PC-9 (cell line): ENCODE measurements around the gene AGO4. TPM values are rescaled to one million over a fixed set of nuclear protein-coding genes. Genes with fewer than 3 reads are reported as not detected.

Experiments used
- BruUV-seq: library from RNA; stranded (reverse); fragments of 400-500 nt; replicated peaks from 2 replicates; lab custom pipeline; 2021; lab: Mats Ljungman, UMichigan
- CTCF ChIA-PET: fragments of 300-600 bp; sonication (Branson Sonifier 250); formaldehyde crosslinking; loops from one replicate; lab custom pipeline; 2022; ENCODE audit warnings: antibody characterized with exemption; lab: Charles Lee
- POLR2A ChIA-PET: fragments of 300-600 bp; sonication (Branson Sonifier 250); formaldehyde crosslinking; loops from one replicate; lab custom pipeline; 2022; ENCODE audit warnings: antibody characterized with exemption; ENCODE audit not compliant: unreplicated experiment; lab: Charles Lee
- DNase-seq, 2 experiments: peaks; one replicate each; pipeline versions ENCODE4 v3.0.0 to v3.0.0-alpha.2; 2015 to 2022; ENCODE audit warnings: mixed read lengths in 1 of 2
- H2AFZ ChIP-seq: fragments of 200-600 bp; sonication (generic); 2 replicates; pipeline ENCODE4 v1.8.1; 2017; ENCODE audit warnings: antibody characterized with exemption
- H3F3A ChIP-seq: fragments of 200-600 bp; sonication (generic); 2 replicates; pipeline ENCODE4 v1.8.1; 2017; ENCODE audit warnings: antibody characterized with exemption, mild to moderate bottlenecking, low read depth; ENCODE audit not compliant: insufficient read depth
- H3K27ac ChIP-seq: fragments of 200-600 bp; sonication (generic); 2 replicates; pipeline ENCODE4 v1.6.1; 2016; ENCODE audit warnings: mixed run types
- H3K27me3 ChIP-seq: fragments of 200-600 bp; sonication (generic); 2 replicates; pipeline ENCODE4 v1.6.1; 2016; ENCODE audit warnings: low read depth, mixed run types; ENCODE audit not compliant: insufficient read depth
- H3K36me3 ChIP-seq: fragments of 200-600 bp; sonication (generic); 2 replicates; pipeline ENCODE4 v1.6.1; 2016; ENCODE audit warnings: low read depth, mixed run types
- H3K4me1 ChIP-seq: fragments of 200-600 bp; sonication (generic); replicated peaks from 2 replicates; pipeline ENCODE4 v1.6.1; 2016; ENCODE audit warnings: mixed run types; ENCODE audit not compliant: insufficient read depth
- H3K4me2 ChIP-seq: fragments of 200-600 bp; sonication (generic); 2 replicates; pipeline ENCODE4 v1.6.1; 2017; ENCODE audit warnings: mixed run types
- H3K4me3 ChIP-seq: fragments of 200-600 bp; sonication (generic); 2 replicates; pipeline ENCODE4 v1.6.1; 2016; ENCODE audit warnings: mixed run types
- H3K79me2 ChIP-seq: fragments of 200-600 bp; sonication (generic); 2 replicates; pipeline ENCODE4 v1.6.1; 2017; ENCODE audit warnings: low read depth, mixed run types
- H3K9me2 ChIP-seq: fragments of 200-600 bp; sonication (generic); 2 replicates; pipeline ENCODE4 v1.8.1; 2017; ENCODE audit warnings: mild to moderate bottlenecking; ENCODE audit not compliant: insufficient read depth
- H3K9me3 ChIP-seq: fragments of 200-600 bp; sonication (generic); 2 replicates; pipeline ENCODE4 v1.8.1; 2016; ENCODE audit warnings: low read depth; ENCODE audit not compliant: insufficient read depth
- H4K20me1 ChIP-seq: fragments of 200-600 bp; sonication (generic); 2 replicates; pipeline ENCODE4 v1.8.1; 2017; ENCODE audit not compliant: insufficient read depth
- CTCF ChIP-seq: fragments of 200-600 bp; sonication (generic); conservative IDR thresholded peaks from 2 replicates; pipeline ENCODE4 v1.6.1; 2017; ENCODE audit warnings: mixed run types, antibody characterized with exemption, mild to moderate bottlenecking, moderate library complexity
- EZH2 ChIP-seq: fragments of 200-600 bp; sonication (generic); IDR thresholded peaks from 2 replicates; pipeline ENCODE4 v1.8.0; 2017; ENCODE audit warnings: antibody characterized with exemption, low read depth
- intact Hi-C: fragments of 100-400 bp; cut with micrococcal nuclease; formaldehyde crosslinking; loops from one replicate; pipeline ENCODE4 v1.10.0; 2022; ENCODE audit not compliant: unreplicated experiment
- total RNA-seq: library from RNA; stranded (reverse); gene quantifications from 2 replicates; pipeline ENCODE4 v1.2.3, GENCODE V29; 2021

The AGO4 gene
- total RNA-seq, 1 experiment from 2014 or later = 12.4 TPM

GRCh38 chr1:35838693-35839245 lies 31.0 kb downstream of the AGO4 start:
- no peaks in the 10 kb centered on the region for H3K9me2 ChIP-seq
- H4K20me1 ChIP-seq = no peaks in the 10 kb centered on the region
- TF ChIP-seq CTCF (no peak), EZH2 (no peak)
- no peaks in the 10 kb centered on the region for H3K4me1 ChIP-seq
- intact Hi-C loops = no loop called here
- no peaks in the 10 kb centered on the region for H3F3A ChIP-seq
- H3K79me2 ChIP-seq = no peaks in the 10 kb centered on the region
- H3K36me3 ChIP-seq = no peaks in the 10 kb centered on the region
- H2AFZ ChIP-seq = no peak overlapping the region
- H3K27ac ChIP-seq = no peak overlapping the region
- no peak overlapping the region for H3K4me2 ChIP-seq
- no peaks in the 10 kb centered on the region for H3K9me3 ChIP-seq
- no peaks in the 10 kb centered on the region for H3K27me3 ChIP-seq
- BruUV-seq = no TSS peak
- H3K4me3 ChIP-seq = no peak overlapping the region
- ChIA-PET CTCF (no interaction called here), POLR2A (no interaction called here)
- no peak for DNase-seq

GRCh38 chr1:35844826-35845225 lies 37.0 kb downstream of the AGO4 start:
- H3K4me1 ChIP-seq = no peaks in the 10 kb centered on the region
- TF ChIP-seq EZH2 = no peak
- no peak for TF ChIP-seq CTCF

GRCh38 chr1:35845766-35846165 lies 38.0 kb downstream of the AGO4 start:
- H4K20me1 ChIP-seq = no peaks in the 10 kb centered on the region
- intact Hi-C loops = no loop called here
- no peaks in the 10 kb centered on the region for H3K9me2 ChIP-seq
- no peak for TF ChIP-seq CTCF
- TF ChIP-seq EZH2 = no peak
- H3K27me3 ChIP-seq = no peaks in the 10 kb centered on the region
- no peaks in the 10 kb centered on the region for H3F3A ChIP-seq
- H3K4me2 ChIP-seq = no peak overlapping the region
- no TSS peak for BruUV-seq
- H3K9me3 ChIP-seq = no peaks in the 10 kb centered on the region
- no peaks in the 10 kb centered on the region for H3K36me3 ChIP-seq
- no peaks in the 10 kb centered on the region for H3K79me2 ChIP-seq
- no peak overlapping the region for H3K4me3 ChIP-seq
- POLR2A ChIA-PET = no interaction called here
- H3K27ac ChIP-seq = no peak overlapping the region
- no peak for DNase-seq
- no peaks in the 10 kb centered on the region for H3K4me1 ChIP-seq
- H2AFZ ChIP-seq = no peak overlapping the region
- CTCF ChIA-PET = no interaction called here

More at GRCh38 chr1:35844826-35845225, 37.0 kb downstream of the AGO4 start:
- H3K9me2 ChIP-seq = no peaks in the 10 kb centered on the region
- no peaks in the 10 kb centered on the region for H3K27me3 ChIP-seq
- intact Hi-C loops = no loop called here
- H3K79me2 ChIP-seq = no peaks in the 10 kb centered on the region
- no peaks in the 10 kb centered on the region for H3K9me3 ChIP-seq
- H3K36me3 ChIP-seq = no peaks in the 10 kb centered on the region
- H3F3A ChIP-seq = no peaks in the 10 kb centered on the region
- no peak for DNase-seq
- POLR2A ChIA-PET = no interaction called here
- CTCF ChIA-PET = no interaction called here
- H3K4me2 ChIP-seq = no peak overlapping the region
- no peak overlapping the region for H2AFZ ChIP-seq
- H3K4me3 ChIP-seq = no peak overlapping the region
- H3K27ac ChIP-seq = no peak overlapping the region
- BruUV-seq = no TSS peak
- no peaks in the 10 kb centered on the region for H4K20me1 ChIP-seq
